A673 (cell line): ENCODE data around the gene ATPAF2. TPM values are rescaled to one million over a fixed set of nuclear protein-coding genes. Genes with fewer than 3 reads are reported as not detected.

Source experiments
- BruUV-seq: library from RNA; stranded (reverse); fragments of 400-500 nt; replicated peaks from 2 replicates; lab custom pipeline; 2021; lab: Mats Ljungman, UMichigan
- CTCF ChIA-PET: fragments of 300-600 bp; sonication (Branson Sonifier 250); formaldehyde crosslinking; loops from one replicate; lab custom pipeline; 2022; ENCODE audit warnings: antibody characterized with exemption; lab: Charles Lee
- POLR2A ChIA-PET: fragments of 300-600 bp; sonication (Branson Sonifier 250); formaldehyde crosslinking; loops from one replicate; lab custom pipeline; 2022; ENCODE audit warnings: antibody characterized with exemption; ENCODE audit not compliant: low non-redundant PET; lab: Charles Lee
- DNase-seq: peaks from one replicate; pipeline ENCODE4 v3.0.0-alpha.2; 2015; ENCODE audit warnings: low spot score
- H3K27ac ChIP-seq: fragments of 200-600 bp; sonication (generic); 2 replicates; pipeline ENCODE4 v1.5.1; 2016; ENCODE audit warnings: mixed run types, low read depth, mild to moderate bottlenecking, mixed read lengths, antibody characterized with exemption, low read length; ENCODE audit not compliant: poor library complexity, severe bottlenecking
- H3K27me3 ChIP-seq: fragments of 200-600 bp; sonication (generic); replicated peaks from 2 replicates; pipeline ENCODE4 v1.6.1; 2017; ENCODE audit warnings: mixed run types, low read depth, mild to moderate bottlenecking, mixed read lengths, antibody characterized with exemption, low read length; ENCODE audit not compliant: insufficient read depth, poor library complexity
- H3K36me3 ChIP-seq: fragments of 200-600 bp; sonication (generic); 2 replicates; pipeline ENCODE4 v1.6.1; 2016; ENCODE audit warnings: mixed run types, mild to moderate bottlenecking, mixed read lengths, antibody characterized with exemption, low read length; ENCODE audit not compliant: insufficient read depth, poor library complexity, severe bottlenecking
- H3K4me1 ChIP-seq: fragments of 200-600 bp; sonication (generic); 2 replicates; pipeline ENCODE4 v1.6.1; 2017; ENCODE audit warnings: mixed run types, mild to moderate bottlenecking, mixed read lengths, antibody characterized with exemption, low read length; ENCODE audit not compliant: insufficient read depth, poor library complexity, severe bottlenecking
- H3K4me3 ChIP-seq: fragments of 200-600 bp; sonication (generic); 2 replicates; pipeline ENCODE4 v1.5.1; 2016; ENCODE audit warnings: low read depth, mixed run types, mild to moderate bottlenecking, mixed read lengths, low read length; ENCODE audit not compliant: poor library complexity, severe bottlenecking
- H3K9me3 ChIP-seq: fragments of 200-600 bp; sonication (generic); 2 replicates; pipeline ENCODE4 v1.6.1; 2016; ENCODE audit warnings: mixed run types, low read depth, mild to moderate bottlenecking, mixed read lengths, antibody characterized with exemption, low read length; ENCODE audit not compliant: poor library complexity, severe bottlenecking
- CTCF ChIP-seq: fragments of 300-800, 200-600 bp; sonication (generic); conservative IDR thresholded peaks from 2 replicates; pipeline ENCODE4 v1.5.1; 2017; ENCODE audit warnings: low read depth, mild to moderate bottlenecking, antibody characterized with exemption, low read length, moderate library complexity, mixed read lengths
- EZH2 ChIP-seq: fragments of 200-600 bp; sonication (generic); IDR thresholded peaks from 2 replicates; pipeline ENCODE4 v1.6.1; 2017; ENCODE audit warnings: borderline replicate concordance, low read depth, mild to moderate bottlenecking, mixed read lengths, antibody characterized with exemption, low read length; ENCODE audit not compliant: poor library complexity, severe bottlenecking
- intact Hi-C: fragments of 100-400 bp; cut with micrococcal nuclease; formaldehyde crosslinking; loops from one replicate; pipeline ENCODE4 v1.10.0; 2022; ENCODE audit not compliant: unreplicated experiment
- total RNA-seq: library from RNA; stranded (reverse); gene quantifications from 2 replicates; pipeline ENCODE4 v1.2.3, GENCODE V29; 2021

Gene ATPAF2
- total RNA-seq, 1 experiment from 2014 or later = 30.5 TPM

DNA sequence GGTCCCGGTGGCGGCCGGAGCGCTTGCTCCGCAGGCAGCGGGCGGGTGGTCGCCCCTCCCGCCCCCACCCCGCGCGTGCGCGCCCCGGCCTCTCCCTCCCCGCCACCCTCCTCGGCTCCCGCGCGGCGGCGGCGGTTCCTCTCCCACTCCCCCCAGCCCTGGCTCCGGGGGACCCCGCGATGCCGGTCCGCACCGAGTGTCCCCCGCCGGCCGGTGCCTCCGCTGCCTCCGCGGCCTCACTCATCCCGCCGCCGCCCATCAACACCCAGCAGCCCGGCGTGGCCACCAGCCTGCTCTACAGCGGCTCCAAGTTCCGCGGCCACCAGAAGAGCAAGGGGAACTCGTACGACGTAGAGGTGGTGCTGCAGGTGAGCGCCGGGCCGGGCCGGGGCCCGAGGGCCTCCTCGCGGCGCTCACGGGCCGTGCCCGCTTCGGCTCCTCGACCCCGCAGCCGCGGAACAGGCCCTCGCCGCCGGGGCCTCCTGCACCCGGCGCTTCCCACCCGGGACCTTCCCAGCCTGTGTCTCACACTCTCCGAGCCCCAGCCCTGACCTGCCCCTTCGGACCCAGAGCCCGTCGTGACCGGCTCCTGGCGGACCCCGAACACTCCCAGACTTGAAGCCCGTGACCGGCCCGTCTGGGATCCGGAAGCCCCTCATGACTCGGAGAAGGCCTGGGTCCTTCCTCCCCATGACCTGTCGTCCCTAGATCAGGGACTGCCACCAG lies 730 bp upstream of the ATPAF2 start:
- POLR2A ChIA-PET = no interaction called here
- no TSS peak for BruUV-seq
- no peak for TF ChIP-seq EZH2
- no peak for TF ChIP-seq CTCF
- H3K4me3 ChIP-seq = peak overlapping the region; percentile 80
- H3K27ac ChIP-seq = peak overlapping the region; percentile 80
- H3K36me3 ChIP-seq = no peaks in the 10 kb centered on the region
- no peaks in the 10 kb centered on the region for H3K9me3 ChIP-seq
- no peaks in the 10 kb centered on the region for H3K4me1 ChIP-seq
- CTCF ChIA-PET = no interaction called here
- intact Hi-C loops = loop anchor here (5.0 to 10.0 kb wide), 2 partner anchors 545 to 682 kb away; partner anchors contain the start of gene RASD1
- no peak for DNase-seq
- H3K27me3 ChIP-seq = no peaks in the 10 kb centered on the region

DNA sequence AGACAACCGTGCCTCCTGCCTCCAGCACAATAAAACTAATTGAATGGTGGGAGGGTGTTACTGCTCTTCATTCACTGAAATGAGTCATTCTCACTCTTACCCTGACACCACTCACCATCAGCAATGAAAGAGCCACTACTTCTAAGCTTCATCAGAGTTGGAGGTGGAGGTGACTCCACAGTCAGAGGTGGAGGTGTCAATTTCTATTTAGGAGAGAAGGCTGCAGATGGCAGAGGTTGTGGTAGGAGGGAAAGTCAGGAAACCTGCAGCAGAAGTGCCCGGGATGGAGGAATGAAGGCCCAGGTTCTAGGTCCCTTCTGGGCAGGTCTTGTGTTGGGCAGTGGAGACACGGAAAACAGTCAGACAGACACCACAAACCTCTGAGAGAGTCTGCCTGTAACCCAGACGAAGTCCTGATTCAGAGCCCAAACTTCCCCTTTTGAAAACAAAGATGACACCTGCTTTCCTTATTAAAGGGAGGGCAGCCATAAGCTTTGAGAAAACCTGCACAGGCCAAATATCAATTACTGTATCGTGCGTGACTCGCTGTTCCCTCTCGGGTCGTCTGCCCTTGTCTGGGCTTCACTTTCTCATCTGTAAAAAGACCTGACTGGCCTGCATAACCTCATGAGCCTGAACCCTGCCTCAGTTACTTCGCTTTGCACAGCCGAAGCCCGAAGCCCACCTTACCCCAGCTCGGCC lies 668 bp downstream of the ATPAF2 start:
- intact Hi-C loops = loop anchor here (5.0 to 10.0 kb wide), 2 partner anchors 543 to 681 kb away; partner anchors contain the start of gene RASD1
- no peak for DNase-seq
- ChIA-PET POLR2A (no interaction called here), CTCF (no interaction called here)
- TSS peak; percentile 54 for BruUV-seq
- no peaks in the 10 kb centered on the region for H3K4me1 ChIP-seq
- H3K27ac ChIP-seq = peak overlapping the region; percentile 80
- no peaks in the 10 kb centered on the region for H3K27me3 ChIP-seq
- no peaks in the 10 kb centered on the region for H3K9me3 ChIP-seq
- H3K4me3 ChIP-seq = peak overlapping the region; percentile 80
- TF ChIP-seq CTCF (no peak), EZH2 (no peak)
- H3K36me3 ChIP-seq = no peaks in the 10 kb centered on the region

GRCh38 chr17:18037486-18037885 lies 1.5 kb downstream of the ATPAF2 start:
- intact Hi-C loops = loop anchor here (5.0 to 10.0 kb wide), 2 partner anchors 543 to 680 kb away; partner anchors contain the start of gene RASD1
- no TSS peak for BruUV-seq
- ChIA-PET CTCF (no interaction called here), POLR2A (no interaction called here)
- Histone ChIP-seq H3K9me3 (no peaks in the 10 kb centered on the region), H3K36me3 (no peaks in the 10 kb centered on the region), H3K27me3 (no peaks in the 10 kb centered on the region), H3K4me3 (peak overlapping the region; percentile 80), H3K4me1 (no peaks in the 10 kb centered on the region), H3K27ac (no peak overlapping the region)
- no peak for DNase-seq
- TF ChIP-seq CTCF = no peak
